Suppressor macrophage treated with lipopolysaccharide for 1 hour (primary cell): ENCODE data around the gene BHLHE41.

ENCODE experiments used
- DNase-seq, 3 donors: peaks; one replicate each; pipeline ENCODE4 v3.0.0-alpha.2; 2020 to 2022

BHLHE41 gene

GRCh38 chr12:26113853-26114719, 10.8 kb downstream of the BHLHE41 start:
- peak; percentile 91 to 97 (median 95) for DNase-seq

GRCh38 chr12:26113181-26113654, 11.6 kb downstream of the BHLHE41 start:
- no peak for DNase-seq

- no peak for DNase-seq
Measured at GRCh38 chr12:26112703-26113147, 12.1 kb downstream of the BHLHE41 start.

GRCh38 chr12:26112232-26112631, 12.6 kb downstream of the BHLHE41 start:
- no peak for DNase-seq

- DNase-seq = no peak
Measured at GRCh38 chr12:26109343-26109881, 15.4 kb downstream of the BHLHE41 start.

GRCh38 chr12:26108915-26109314, 15.9 kb downstream of the BHLHE41 start:
- DNase-seq = no peak

- DNase-seq = no peak
Measured at GRCh38 chr12:26106347-26106746, 18.5 kb downstream of the BHLHE41 start.

- DNase-seq = no peak
Measured at GRCh38 chr12:26102953-26103352, 21.9 kb downstream of the BHLHE41 start.

- peak; percentile 30 to 61 (median 45) for DNase-seq
Measured at GRCh38 chr12:26101763-26102162, 23.1 kb downstream of the BHLHE41 start.

- DNase-seq = no peak
Measured at GRCh38 chr12:26101350-26101734, 23.5 kb downstream of the BHLHE41 start.

- no peak for DNase-seq
Measured at GRCh38 chr12:26100666-26101349, 24.0 kb downstream of the BHLHE41 start.

- peak; percentile 84 to 90 (median 86) for DNase-seq
Measured at GRCh38 chr12:26097046-26097878, 27.6 kb downstream of the BHLHE41 start.

GRCh38 chr12:26096036-26096435, 28.8 kb downstream of the BHLHE41 start:
- no peak for DNase-seq

GRCh38 chr12:26095186-26095585, 29.7 kb downstream of the BHLHE41 start:
- DNase-seq = no peak

GRCh38 chr12:26092346-26093105, 32.3 kb downstream of the BHLHE41 start:
- DNase-seq = no peak

- no peak for DNase-seq
Measured at GRCh38 chr12:26091822-26092221, 33.0 kb downstream of the BHLHE41 start.

- no peak for DNase-seq
Measured at GRCh38 chr12:26090836-26091510, 33.9 kb downstream of the BHLHE41 start.

GRCh38 chr12:26088998-26089397, 35.8 kb downstream of the BHLHE41 start:
- no peak for DNase-seq

- DNase-seq = peak; percentile 68 to 79 (median 78)
Measured at GRCh38 chr12:26086936-26087335, 37.9 kb downstream of the BHLHE41 start.

GRCh38 chr12:26080911-26081310, 43.9 kb downstream of the BHLHE41 start:
- DNase-seq = peak; percentile 45 to 65 (median 57)
